Epithelial cell of esophagus (primary cell): ENCODE results near the gene KCTD5.

Experiments used
- DNase-seq: peaks from one replicate; pipeline ENCODE4 v3.0.0; 2010; ENCODE audit warnings: low read depth
- H3K4me3 ChIP-seq: 2 replicates; pipeline ENCODE4 v1.5.1; 2011; ENCODE audit warnings: mild to moderate bottlenecking, low read length, control low read depth
- CTCF ChIP-seq: IDR thresholded peaks from 2 replicates; pipeline ENCODE4 v1.5.1; 2011; ENCODE audit warnings: low read depth, mild to moderate bottlenecking, low read length, control low read depth, inconsistent platforms; ENCODE audit not compliant: insufficient read depth; ENCODE audit errors: missing control alignments

The KCTD5 gene

GRCh38 chr16:2704166-2704982 lies 22.1 kb downstream of the KCTD5 start:
- TF ChIP-seq CTCF = no peak
- no peak for DNase-seq
- no peak overlapping the region for H3K4me3 ChIP-seq

- TF ChIP-seq CTCF = no peak
- DNase-seq = no peak
Observed at GRCh38 chr16:2704983-2705275, 22.6 kb downstream of the KCTD5 start.

GRCh38 chr16:2705351-2705750 lies 23.0 kb downstream of the KCTD5 start:
- DNase-seq = no peak
- no peak overlapping the region for H3K4me3 ChIP-seq
- TF ChIP-seq CTCF = no peak

More at GRCh38 chr16:2704983-2705275, 22.6 kb downstream of the KCTD5 start:
- no peak overlapping the region for H3K4me3 ChIP-seq

GRCh38 chr16:2706085-2706484 lies 23.8 kb downstream of the KCTD5 start:
- TF ChIP-seq CTCF = no peak
- no peak for DNase-seq
- H3K4me3 ChIP-seq = no peak overlapping the region

GRCh38 chr16:2706611-2707311 lies 24.4 kb downstream of the KCTD5 start:
- no peak for TF ChIP-seq CTCF
- H3K4me3 ChIP-seq = no peak overlapping the region
- DNase-seq = no peak

- no peak for DNase-seq
- H3K4me3 ChIP-seq = no peak overlapping the region
- no peak for TF ChIP-seq CTCF
Observed at GRCh38 chr16:2707368-2708289, 25.3 kb downstream of the KCTD5 start.
